ENCODE measurements around the gene HES1. TPM values are rescaled to one million over a fixed set of nuclear protein-coding genes. Genes with fewer than 3 reads are reported as not detected.
A peak's percentile ranks its signal among the peaks of the same experiment; 100 is the strongest.

The HES1 gene
- total RNA-seq, 1 donor from 2014 or later: 40.3 TPM

DNA sequence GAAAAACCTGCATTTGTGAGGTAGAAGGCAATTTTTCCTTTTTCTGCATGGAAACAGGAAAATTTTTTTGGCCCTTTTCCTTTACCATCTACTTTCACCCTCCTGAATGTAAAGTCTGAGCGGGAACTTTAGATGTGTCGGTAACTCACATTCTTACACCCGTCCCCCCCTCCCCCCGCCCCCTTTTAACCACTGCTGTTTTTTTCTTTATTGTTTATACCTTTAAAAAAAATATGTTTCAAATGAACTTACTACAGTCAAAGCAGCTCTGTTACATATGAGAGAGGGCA is 487 bp upstream of the HES1 start:
- H3K36me3 Mint-ChIP-seq (ENCODE audit: low read depth, unreplicated experiment): peaks cover 16% of the 10 kb centered on the region
- peaks cover 47% of the 10 kb centered on the region for H3K4me1 Mint-ChIP-seq (ENCODE audit: unreplicated experiment)
- TF ChIP-seq, protein P1, sequence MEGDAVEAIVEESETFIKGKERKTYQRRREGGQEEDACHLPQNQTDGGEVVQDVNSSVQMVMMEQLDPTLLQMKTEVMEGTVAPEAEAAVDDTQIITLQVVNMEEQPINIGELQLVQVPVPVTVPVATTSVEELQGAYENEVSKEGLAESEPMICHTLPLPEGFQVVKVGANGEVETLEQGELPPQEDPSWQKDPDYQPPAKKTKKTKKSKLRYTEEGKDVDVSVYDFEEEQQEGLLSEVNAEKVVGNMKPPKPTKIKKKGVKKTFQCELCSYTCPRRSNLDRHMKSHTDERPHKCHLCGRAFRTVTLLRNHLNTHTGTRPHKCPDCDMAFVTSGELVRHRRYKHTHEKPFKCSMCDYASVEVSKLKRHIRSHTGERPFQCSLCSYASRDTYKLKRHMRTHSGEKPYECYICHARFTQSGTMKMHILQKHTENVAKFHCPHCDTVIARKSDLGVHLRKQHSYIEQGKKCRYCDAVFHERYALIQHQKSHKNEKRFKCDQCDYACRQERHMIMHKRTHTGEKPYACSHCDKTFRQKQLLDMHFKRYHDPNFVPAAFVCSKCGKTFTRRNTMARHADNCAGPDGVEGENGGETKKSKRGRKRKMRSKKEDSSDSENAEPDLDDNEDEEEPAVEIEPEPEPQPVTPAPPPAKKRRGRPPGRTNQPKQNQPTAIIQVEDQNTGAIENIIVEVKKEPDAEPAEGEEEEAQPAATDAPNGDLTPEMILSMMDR (IDR thresholded peaks at IDR 0.05; ENCODE audit: unreplicated experiment): no peak
- peak overlapping the region; percentile 99 for H3K4me3 Mint-ChIP-seq (ENCODE audit: unreplicated experiment)
- no peak for DNase-seq (ENCODE audit: low spot score)
- peaks cover 21% of the 10 kb centered on the region for H3K27me3 Mint-ChIP-seq (ENCODE audit: unreplicated experiment)
- H3K27ac Mint-ChIP-seq (ENCODE audit: unreplicated experiment): peak overlapping the region; percentile 95
- no peaks in the 10 kb centered on the region for H3K9me3 Mint-ChIP-seq (ENCODE audit: unreplicated experiment)

DNA sequence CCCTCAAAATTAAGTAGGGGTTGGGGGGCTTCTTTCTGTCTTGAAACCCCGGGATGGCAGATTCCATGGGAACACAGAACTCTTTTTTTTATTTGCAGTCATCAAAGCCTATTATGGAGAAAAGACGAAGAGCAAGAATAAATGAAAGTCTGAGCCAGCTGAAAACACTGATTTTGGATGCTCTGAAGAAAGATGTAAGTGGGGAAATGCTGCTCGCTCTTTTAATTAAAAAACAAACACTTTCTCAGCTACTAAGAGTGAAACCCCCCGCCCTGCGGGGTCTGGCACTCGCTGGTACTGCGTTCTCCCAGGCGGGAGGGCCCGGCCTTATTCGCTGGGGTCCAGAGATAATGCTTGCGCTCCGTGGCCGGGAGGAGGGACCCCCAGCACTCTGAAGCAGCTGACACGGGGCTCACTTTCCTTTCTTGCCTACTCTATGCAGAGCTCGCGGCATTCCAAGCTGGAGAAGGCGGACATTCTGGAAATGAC is 615 bp downstream of the HES1 start:
- Mint-ChIP-seq H3K36me3 (ENCODE audit: low read depth, unreplicated experiment) (peaks cover 16% of the 10 kb centered on the region), H3K4me1 (ENCODE audit: unreplicated experiment) (peaks cover 42% of the 10 kb centered on the region), H3K27ac (ENCODE audit: unreplicated experiment) (peak overlapping the region; percentile 95), H3K9me3 (ENCODE audit: unreplicated experiment) (no peaks in the 10 kb centered on the region), H3K27me3 (ENCODE audit: unreplicated experiment) (peaks cover 21% of the 10 kb centered on the region), H3K4me3 (ENCODE audit: unreplicated experiment) (peak overlapping the region; percentile 99)
- no peak for DNase-seq (ENCODE audit: low spot score)
- TF ChIP-seq, protein P1 (IDR thresholded peaks at IDR 0.05; ENCODE audit: unreplicated experiment): no peak

DNA sequence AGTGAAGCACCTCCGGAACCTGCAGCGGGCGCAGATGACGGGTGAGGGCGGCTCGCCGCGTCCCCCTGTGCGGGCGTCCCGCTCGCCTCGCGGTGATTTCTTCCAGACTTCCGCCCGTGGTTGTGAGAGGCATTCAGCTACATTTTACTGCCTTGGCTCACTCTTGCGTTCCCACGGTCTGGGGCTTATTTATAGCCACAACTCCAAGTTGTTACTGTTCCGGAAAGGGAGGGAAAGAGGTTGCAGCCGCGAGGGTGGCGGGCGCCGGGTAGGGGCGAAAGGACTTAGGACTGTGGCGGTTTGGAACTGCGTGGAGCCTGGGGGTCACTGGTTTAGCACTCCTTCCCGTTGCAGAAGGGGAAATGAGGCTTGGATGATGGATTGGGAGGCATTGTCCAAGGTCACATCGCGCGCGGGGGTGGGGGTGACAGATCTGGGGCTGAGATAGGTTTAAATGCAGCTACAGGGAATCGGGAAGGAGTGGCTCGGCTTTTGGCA is 1.1 kb downstream of the HES1 start:
- H3K27ac Mint-ChIP-seq (ENCODE audit: unreplicated experiment): peak overlapping the region; percentile 95
- peak overlapping the region; percentile 99 for H3K4me3 Mint-ChIP-seq (ENCODE audit: unreplicated experiment)
- H3K27me3 Mint-ChIP-seq (ENCODE audit: unreplicated experiment): peaks cover 22% of the 10 kb centered on the region
- peak; percentile 65 for DNase-seq (ENCODE audit: low spot score)
- H3K36me3 Mint-ChIP-seq (ENCODE audit: low read depth, unreplicated experiment): peaks cover 16% of the 10 kb centered on the region
- H3K9me3 Mint-ChIP-seq (ENCODE audit: unreplicated experiment): no peaks in the 10 kb centered on the region
- peaks cover 45% of the 10 kb centered on the region for H3K4me1 Mint-ChIP-seq (ENCODE audit: unreplicated experiment)
- TF ChIP-seq, protein P1 (IDR thresholded peaks at IDR 0.05; ENCODE audit: unreplicated experiment): no peak

DNA sequence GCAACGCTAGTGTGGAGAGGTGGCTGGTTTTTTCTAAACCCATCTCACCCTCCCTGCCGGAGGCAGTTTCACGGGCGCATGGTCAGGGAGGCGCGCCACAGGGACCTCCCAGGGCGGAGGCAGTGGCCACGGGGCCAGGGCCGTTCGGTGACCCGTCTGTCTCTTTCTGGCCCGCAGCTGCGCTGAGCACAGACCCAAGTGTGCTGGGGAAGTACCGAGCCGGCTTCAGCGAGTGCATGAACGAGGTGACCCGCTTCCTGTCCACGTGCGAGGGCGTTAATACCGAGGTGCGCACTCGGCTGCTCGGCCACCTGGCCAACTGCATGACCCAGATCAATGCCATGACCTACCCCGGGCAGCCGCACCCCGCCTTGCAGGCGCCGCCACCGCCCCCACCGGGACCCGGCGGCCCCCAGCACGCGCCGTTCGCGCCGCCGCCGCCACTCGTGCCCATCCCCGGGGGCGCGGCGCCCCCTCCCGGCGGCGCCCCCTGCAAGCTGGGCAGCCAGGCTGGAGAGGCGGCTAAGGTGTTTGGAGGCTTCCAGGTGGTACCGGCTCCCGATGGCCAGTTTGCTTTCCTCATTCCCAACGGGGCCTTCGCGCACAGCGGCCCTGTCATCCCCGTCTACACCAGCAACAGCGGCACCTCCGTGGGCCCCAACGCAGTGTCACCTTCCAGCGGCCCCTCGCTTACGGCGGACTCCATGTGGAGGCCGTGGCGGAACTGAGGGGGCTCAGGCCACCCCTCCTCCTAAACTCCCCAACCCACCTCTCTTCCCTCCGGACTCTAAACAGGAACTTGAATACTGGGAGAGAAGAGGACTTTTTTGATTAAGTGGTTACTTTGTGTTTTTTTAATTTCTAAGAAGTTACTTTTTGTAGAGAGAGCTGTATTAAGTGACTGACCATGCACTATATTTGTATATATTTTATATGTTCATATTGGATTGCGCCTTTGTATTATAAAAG is 1.8 kb downstream of the HES1 start:
- peaks cover 16% of the 10 kb centered on the region for H3K36me3 Mint-ChIP-seq (ENCODE audit: low read depth, unreplicated experiment)
- H3K27ac Mint-ChIP-seq (ENCODE audit: unreplicated experiment): peak overlapping the region; percentile 95
- peak; percentile 50 for DNase-seq (ENCODE audit: low spot score)
- peaks cover 23% of the 10 kb centered on the region for H3K27me3 Mint-ChIP-seq (ENCODE audit: unreplicated experiment)
- H3K9me3 Mint-ChIP-seq (ENCODE audit: unreplicated experiment): no peaks in the 10 kb centered on the region
- H3K4me1 Mint-ChIP-seq (ENCODE audit: unreplicated experiment): peaks cover 45% of the 10 kb centered on the region
- TF ChIP-seq, protein P1 (IDR thresholded peaks at IDR 0.05; ENCODE audit: unreplicated experiment): peak; percentile 43
- peak overlapping the region; percentile 99 for H3K4me3 Mint-ChIP-seq (ENCODE audit: unreplicated experiment)

DNA sequence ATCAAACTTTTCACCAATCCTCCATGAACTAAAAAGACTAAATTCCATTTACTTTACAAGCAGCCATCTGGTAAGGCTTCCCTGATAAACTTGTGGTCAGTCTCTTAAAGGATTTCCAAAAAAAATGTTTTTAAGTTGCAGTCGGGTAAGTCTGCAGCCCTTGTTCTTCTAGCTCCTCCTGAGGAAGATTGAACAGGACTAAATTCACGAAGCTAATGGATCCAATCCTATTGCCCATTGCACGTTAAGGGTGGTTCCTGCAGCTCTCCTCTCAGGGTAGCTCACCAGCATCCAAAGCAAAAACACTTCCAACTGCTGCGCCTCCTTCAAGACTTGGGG is 2.8 kb downstream of the HES1 start:
- Mint-ChIP-seq H3K27ac (ENCODE audit: unreplicated experiment) (peak overlapping the region; percentile 50), H3K36me3 (ENCODE audit: low read depth, unreplicated experiment) (peaks cover 16% of the 10 kb centered on the region), H3K27me3 (ENCODE audit: unreplicated experiment) (peaks cover 15% of the 10 kb centered on the region), H3K9me3 (ENCODE audit: unreplicated experiment) (no peaks in the 10 kb centered on the region), H3K4me3 (ENCODE audit: unreplicated experiment) (peak overlapping the region; percentile 97), H3K4me1 (ENCODE audit: unreplicated experiment) (peaks cover 36% of the 10 kb centered on the region)
- TF ChIP-seq, protein P1 (IDR thresholded peaks at IDR 0.05; ENCODE audit: unreplicated experiment): no peak
- no peak for DNase-seq (ENCODE audit: low spot score)
